Astrocyte of the spinal cord (primary cell): ENCODE results near the gene KRTAP9-2.
"Not testable (repeated sequence)": the region's sequence is repeated elsewhere in the genome, so short reads cannot be mapped to it uniquely, and the experiment has no call there.

Experiments
- DNase-seq: peaks from one replicate; pipeline ENCODE4 v3.0.0; 2011; ENCODE audit warnings: low read depth, low spot score
- H3K4me3 ChIP-seq: 2 replicates; pipeline ENCODE4 v1.5.1; 2011; ENCODE audit warnings: low read depth, mild to moderate bottlenecking, low read length, moderate library complexity
- CTCF ChIP-seq: IDR thresholded peaks from 2 replicates; pipeline ENCODE4 v1.5.1; 2012; ENCODE audit warnings: low read depth, mild to moderate bottlenecking, low read length, inconsistent platforms
- in situ Hi-C: cut with HindIII; loops from 2 replicates; pipeline ENCODE4 v1.10.0; 2017; ENCODE audit warnings: low sequenced_read_pairs

The KRTAP9-2 gene

GRCh38 chr17:41185001-41185400, 41.4 kb upstream of the KRTAP9-2 start:
- TF ChIP-seq CTCF: no peak
- in situ Hi-C loops: no loop called here
- H3K4me3 ChIP-seq: no peak overlapping the region
- DNase-seq: no peak

- H3K4me3 ChIP-seq: no peak overlapping the region
- in situ Hi-C loops: no loop called here
- TF ChIP-seq CTCF: no peak
- DNase-seq: no peak
Observed at GRCh38 chr17:41186872-41187271, 39.6 kb upstream of the KRTAP9-2 start.

GRCh38 chr17:41189837-41190318, 36.6 kb upstream of the KRTAP9-2 start, which contains the start of gene KRTAP9-1:
Gene KRTAP9-1 (plus strand): TSS chr17:41189887. CDS start chr17:41189887, 0 bp downstream.
- DNase-seq, H3K4me3 ChIP-seq, in situ Hi-C loops: not testable (repeated sequence)

- no peak for TF ChIP-seq CTCF
- in situ Hi-C loops: no loop called here
- DNase-seq: no peak
- H3K4me3 ChIP-seq: no peak overlapping the region
Observed at GRCh38 chr17:41190328-41190727, 36.1 kb upstream of the KRTAP9-2 start.

- in situ Hi-C loops: no loop called here
- no peak for DNase-seq
- no peak overlapping the region for H3K4me3 ChIP-seq
- no peak for TF ChIP-seq CTCF
Observed at GRCh38 chr17:41196068-41196467, 30.4 kb upstream of the KRTAP9-2 start.

- in situ Hi-C loops: no loop called here
- no peak for DNase-seq
- TF ChIP-seq CTCF: no peak
- no peak overlapping the region for H3K4me3 ChIP-seq
Observed at GRCh38 chr17:41199421-41200078, 26.9 kb upstream of the KRTAP9-2 start.

GRCh38 chr17:41211845-41212466, 14.5 kb upstream of the KRTAP9-2 start:
- H3K4me3 ChIP-seq: no peak overlapping the region
- TF ChIP-seq CTCF: no peak
- peak; percentile 14 for DNase-seq
- in situ Hi-C loops: no loop called here
